ENCODE results near the gene AP4B1.

The AP4B1 gene

DNA sequence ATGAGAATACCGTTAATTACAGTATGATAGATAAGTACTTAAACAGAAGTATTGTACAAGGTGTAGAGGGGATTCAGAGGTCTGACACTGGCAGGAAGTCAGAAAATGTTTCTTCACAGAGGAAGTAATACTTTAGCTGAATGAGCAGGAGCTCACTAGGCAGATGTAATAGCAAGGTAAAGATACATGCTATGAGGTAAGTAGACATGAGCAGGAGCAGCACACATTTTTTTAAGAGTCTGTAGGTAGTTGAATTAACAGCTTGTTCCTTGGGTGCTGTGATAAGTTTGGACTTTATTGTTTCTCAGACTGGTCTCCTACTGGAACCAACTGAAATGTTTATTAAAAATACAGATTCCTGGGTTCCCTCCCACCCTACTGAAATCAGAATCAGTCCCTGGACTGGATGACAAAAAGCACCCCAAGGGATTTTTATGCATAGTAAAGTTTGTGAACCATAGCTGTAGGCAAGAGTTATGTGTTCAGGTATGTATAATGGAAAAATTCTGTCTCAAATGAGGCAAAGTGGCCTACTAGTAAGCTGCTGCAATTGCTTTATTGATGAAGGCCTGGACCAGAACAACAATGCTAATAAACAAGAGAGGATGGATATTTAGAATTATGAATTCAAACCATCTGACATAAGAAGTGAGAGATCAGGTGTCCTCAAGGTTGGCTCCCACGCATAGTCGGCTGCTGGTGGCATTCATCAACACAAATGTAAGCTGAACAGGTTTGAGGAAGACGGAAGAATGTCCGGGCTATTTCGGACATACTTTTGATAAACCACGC lies 902 bp downstream of the AP4B1 start:
- TF ChIP-seq POU2F2 (IDR thresholded peaks at IDR 0.05; ENCODE audit: low read depth, low read length): no peak
- no peak for TF ChIP-seq PAX5 (IDR thresholded peaks at IDR 0.05; ENCODE audit: insufficient read depth, low read length, severe bottlenecking)
- no peak for TF ChIP-seq TAF1 (IDR thresholded peaks at IDR 0.05; ENCODE audit: low read depth, low read length)
- TF ChIP-seq SPI1 (IDR thresholded peaks at IDR 0.05; ENCODE audit: low read depth, low read length): 0 out of 2 replicates have a peak, but pooled peaks have one; percentile 32
- no peak for TF ChIP-seq POLR2AphosphoS5 (IDR thresholded peaks at IDR 0.05; ENCODE audit: low read depth, low read length)
- FAIRE-seq (no peak), DNase-seq (ENCODE audit: insufficient read length, low spot score) (no peak)

DNA sequence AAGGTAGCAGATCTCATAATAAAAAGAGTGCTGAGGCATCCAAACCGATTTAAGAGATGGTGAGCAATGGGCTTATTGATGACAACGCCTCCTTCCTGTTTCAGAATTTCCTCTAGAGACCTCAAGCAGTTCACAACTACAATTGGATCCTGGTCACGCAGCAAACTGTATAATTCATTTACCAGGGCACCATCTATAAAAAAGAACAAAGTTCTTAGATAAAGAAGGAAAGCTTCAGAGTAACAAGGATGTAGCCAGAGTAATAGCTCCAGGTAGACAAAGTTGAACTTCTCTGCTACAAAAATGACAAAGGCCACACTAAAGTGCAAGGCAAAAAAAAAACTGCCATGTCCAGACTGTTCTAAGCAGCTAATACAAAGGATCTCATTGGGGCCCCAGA lies 3.4 kb downstream of the AP4B1 start:
- no peak for FAIRE-seq

DNA sequence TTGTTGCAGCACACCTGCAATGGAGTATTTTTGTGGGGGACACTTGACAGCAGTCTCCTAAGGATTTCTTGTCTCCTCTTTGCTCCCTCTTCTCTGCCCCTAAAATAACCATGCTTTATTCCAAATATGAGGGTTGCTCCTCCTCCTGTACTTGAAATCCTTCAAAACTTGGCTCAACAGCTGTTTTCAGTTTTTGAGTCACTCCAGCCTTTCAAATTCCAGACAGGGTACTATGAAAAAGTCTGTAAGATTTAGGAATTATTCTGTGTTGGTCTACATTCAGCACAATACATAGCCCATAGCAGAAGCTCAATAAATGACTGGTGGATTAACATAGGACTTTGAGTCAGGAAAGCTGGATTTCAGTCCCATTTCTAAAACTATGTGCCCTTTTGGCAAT lies 5.5 kb downstream of the AP4B1 start:
- no peak for DNase-seq (ENCODE audit: insufficient read length, low spot score)
- no peak for FAIRE-seq
- TF ChIP-seq SPI1 (IDR thresholded peaks at IDR 0.05; ENCODE audit: low read depth, low read length) (no peak), POLR2AphosphoS5 (IDR thresholded peaks at IDR 0.05; ENCODE audit: low read depth, low read length) (no peak), POLR2A (IDR thresholded peaks at IDR 0.05; ENCODE audit: low read depth, low read length) (no peak), POU2F2 (IDR thresholded peaks at IDR 0.05; ENCODE audit: low read depth, low read length) (no peak), TAF1 (IDR thresholded peaks at IDR 0.05; ENCODE audit: low read depth, low read length) (no peak), PAX5 (IDR thresholded peaks at IDR 0.05; ENCODE audit: insufficient read depth, low read length, severe bottlenecking) (no peak)

More for the DNA sequence above, 3.4 kb downstream of the AP4B1 start:
- TF ChIP-seq TAF1 (IDR thresholded peaks at IDR 0.05; ENCODE audit: low read depth, low read length) (no peak), POU2F2 (IDR thresholded peaks at IDR 0.05; ENCODE audit: low read depth, low read length) (no peak), PAX5 (IDR thresholded peaks at IDR 0.05; ENCODE audit: insufficient read depth, low read length, severe bottlenecking) (no peak), POLR2A (IDR thresholded peaks at IDR 0.05; ENCODE audit: low read depth, low read length) (no peak), SPI1 (IDR thresholded peaks at IDR 0.05; ENCODE audit: low read depth, low read length) (no peak)
- no peak for DNase-seq (ENCODE audit: insufficient read length, low spot score)

DNA sequence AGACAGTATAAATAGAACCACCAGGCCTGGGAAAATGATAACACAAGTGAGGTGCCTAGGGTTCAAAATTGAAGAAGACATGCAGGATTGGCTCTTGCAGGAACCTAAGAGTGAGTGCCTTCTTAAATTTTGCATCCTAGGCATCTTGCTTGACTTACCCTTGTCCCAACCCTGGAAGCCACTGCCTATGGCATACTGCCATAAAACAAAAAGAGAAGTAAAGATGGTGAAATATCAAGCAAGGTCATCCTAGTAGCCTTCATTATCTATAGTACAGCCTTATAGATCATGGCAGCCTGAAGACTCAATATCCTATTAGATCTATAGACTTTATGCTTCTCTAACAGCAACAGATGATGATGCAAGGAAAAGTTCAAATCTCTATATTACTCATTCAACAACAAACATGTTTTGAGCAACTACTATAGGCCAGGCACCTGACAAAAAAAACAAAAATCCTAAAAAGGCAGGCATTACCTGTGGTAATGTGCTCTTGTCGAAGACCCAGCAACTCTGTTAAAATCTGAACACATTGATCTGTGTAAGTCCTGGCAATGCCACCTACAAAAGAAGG lies 6.3 kb downstream of the AP4B1 start:
- no peak for DNase-seq (ENCODE audit: insufficient read length, low spot score)
- no peak for FAIRE-seq
- no peak for TF ChIP-seq TAF1 (IDR thresholded peaks at IDR 0.05; ENCODE audit: low read depth, low read length)
- TF ChIP-seq POU2F2 (IDR thresholded peaks at IDR 0.05; ENCODE audit: low read depth, low read length): no peak
- no peak for TF ChIP-seq SPI1 (IDR thresholded peaks at IDR 0.05; ENCODE audit: low read depth, low read length)
- no peak for TF ChIP-seq PAX5 (IDR thresholded peaks at IDR 0.05; ENCODE audit: insufficient read depth, low read length, severe bottlenecking)
- no peak for TF ChIP-seq POLR2A (IDR thresholded peaks at IDR 0.05; ENCODE audit: low read depth, low read length)
- no peak for TF ChIP-seq POLR2AphosphoS5 (IDR thresholded peaks at IDR 0.05; ENCODE audit: low read depth, low read length)

DNA sequence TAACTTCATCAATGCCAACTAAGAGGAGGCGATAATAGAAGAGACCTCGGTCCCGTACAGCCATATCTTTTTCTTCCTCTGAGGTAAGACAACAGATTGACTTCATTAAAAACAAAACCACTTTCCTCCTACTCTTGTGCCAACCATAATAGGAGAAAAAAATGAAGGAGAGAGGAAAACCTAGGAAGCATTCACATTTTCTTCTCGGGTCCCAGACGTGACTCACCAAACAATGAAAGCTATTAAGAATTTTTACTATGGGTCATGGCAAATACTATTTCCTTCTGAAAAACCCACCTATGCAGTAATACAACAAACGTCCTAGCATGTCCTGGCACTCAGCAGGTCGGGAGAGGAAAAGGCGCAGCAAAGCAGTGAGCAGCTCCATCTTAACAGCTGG lies 8.6 kb downstream of the AP4B1 start:
- no peak for DNase-seq (ENCODE audit: insufficient read length, low spot score)
- TF ChIP-seq POU2F2 (IDR thresholded peaks at IDR 0.05; ENCODE audit: low read depth, low read length): no peak
- TF ChIP-seq SPI1 (IDR thresholded peaks at IDR 0.05; ENCODE audit: low read depth, low read length): no peak
- TF ChIP-seq POLR2A (IDR thresholded peaks at IDR 0.05; ENCODE audit: low read depth, low read length): no peak
- no peak for TF ChIP-seq POLR2AphosphoS5 (IDR thresholded peaks at IDR 0.05; ENCODE audit: low read depth, low read length)
- no peak for TF ChIP-seq PAX5 (IDR thresholded peaks at IDR 0.05; ENCODE audit: insufficient read depth, low read length, severe bottlenecking)
- TF ChIP-seq TAF1 (IDR thresholded peaks at IDR 0.05; ENCODE audit: low read depth, low read length): no peak
- no peak for FAIRE-seq

DNA sequence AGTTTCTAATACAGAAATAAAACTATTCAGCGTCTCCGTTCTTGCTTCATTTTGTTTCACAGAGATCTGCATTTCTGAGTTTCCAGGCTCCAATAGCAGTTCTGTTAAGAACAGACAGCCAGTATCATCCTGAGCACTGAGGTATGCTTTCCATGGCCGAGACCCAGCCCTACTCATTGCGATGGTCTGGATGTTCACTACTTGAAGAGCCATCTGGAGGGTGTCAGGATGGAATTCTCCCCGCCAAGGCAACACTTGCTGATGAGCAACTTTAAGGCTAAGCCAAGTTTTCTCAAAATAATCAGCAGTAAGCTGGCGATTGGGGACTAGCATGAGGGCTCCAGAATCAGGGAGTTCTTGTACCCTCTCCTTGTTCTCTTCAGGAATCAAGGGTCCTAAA lies 9.5 kb downstream of the AP4B1 start:
- DNase-seq (ENCODE audit: insufficient read length, low spot score): no peak
- TF ChIP-seq POLR2AphosphoS5 (IDR thresholded peaks at IDR 0.05; ENCODE audit: low read depth, low read length) (no peak), TAF1 (IDR thresholded peaks at IDR 0.05; ENCODE audit: low read depth, low read length) (no peak), PAX5 (IDR thresholded peaks at IDR 0.05; ENCODE audit: insufficient read depth, low read length, severe bottlenecking) (no peak), SPI1 (IDR thresholded peaks at IDR 0.05; ENCODE audit: low read depth, low read length) (no peak), POU2F2 (IDR thresholded peaks at IDR 0.05; ENCODE audit: low read depth, low read length) (no peak), POLR2A (IDR thresholded peaks at IDR 0.05; ENCODE audit: low read depth, low read length) (no peak)
- no peak for FAIRE-seq

DNA sequence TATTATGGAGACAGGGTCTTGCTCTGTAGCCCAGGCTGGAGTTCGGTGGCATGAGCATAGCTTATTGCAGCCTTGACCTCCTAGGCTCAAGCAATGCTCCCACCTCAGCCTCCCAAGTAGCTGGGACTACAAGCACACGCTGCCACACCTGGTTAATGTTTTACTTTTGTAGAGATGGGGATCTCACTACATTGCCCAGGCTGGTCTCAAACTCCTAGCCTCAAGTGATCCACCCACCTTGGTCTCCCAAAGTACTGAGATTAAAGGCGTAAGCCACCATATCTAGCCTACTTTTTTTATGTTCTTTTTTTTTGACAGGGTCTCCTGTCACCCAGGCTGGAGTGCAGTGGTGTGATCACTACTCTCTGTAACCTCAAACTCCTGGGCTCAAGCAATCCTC lies 11.3 kb downstream of the AP4B1 start:
- no peak for FAIRE-seq
- DNase-seq (ENCODE audit: insufficient read length, low spot score): no peak
- TF ChIP-seq SPI1 (IDR thresholded peaks at IDR 0.05; ENCODE audit: low read depth, low read length) (no peak), POLR2A (IDR thresholded peaks at IDR 0.05; ENCODE audit: low read depth, low read length) (no peak), POLR2AphosphoS5 (IDR thresholded peaks at IDR 0.05; ENCODE audit: low read depth, low read length) (no peak), TAF1 (IDR thresholded peaks at IDR 0.05; ENCODE audit: low read depth, low read length) (no peak), PAX5 (IDR thresholded peaks at IDR 0.05; ENCODE audit: insufficient read depth, low read length, severe bottlenecking) (no peak), POU2F2 (IDR thresholded peaks at IDR 0.05; ENCODE audit: low read depth, low read length) (no peak)

DNA sequence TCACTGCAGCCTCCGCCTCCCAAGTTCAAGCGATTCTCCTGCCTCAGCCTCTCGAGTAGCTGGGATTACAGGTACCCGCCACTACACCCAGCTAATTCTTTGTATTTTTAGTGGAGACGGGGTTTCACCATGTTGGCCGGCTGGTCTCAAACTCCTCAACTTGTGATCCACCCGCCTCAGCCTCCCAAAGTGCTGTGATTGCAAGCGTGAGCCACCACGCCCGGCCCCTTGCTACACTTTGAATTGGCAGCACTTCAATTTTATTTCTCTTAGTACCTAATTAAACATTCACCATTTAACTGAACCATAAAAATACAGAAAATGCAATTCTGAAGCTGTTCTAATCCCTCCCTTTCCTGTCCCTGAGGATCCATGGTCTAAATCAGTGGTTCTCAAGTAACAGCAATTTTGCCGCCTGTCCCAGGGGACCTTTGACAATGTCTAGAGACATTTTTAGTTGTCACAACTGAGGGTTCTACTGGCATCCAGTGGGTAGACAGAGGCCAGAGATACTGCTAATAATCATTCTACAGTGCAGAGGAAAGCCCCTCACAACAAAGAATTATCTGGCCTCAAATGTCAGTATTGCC lies 12.9 kb downstream of the AP4B1 start:
- no peak for FAIRE-seq
- TF ChIP-seq POLR2AphosphoS5 (IDR thresholded peaks at IDR 0.05; ENCODE audit: low read depth, low read length): no peak
- TF ChIP-seq TAF1 (IDR thresholded peaks at IDR 0.05; ENCODE audit: low read depth, low read length): no peak
- no peak for TF ChIP-seq PAX5 (IDR thresholded peaks at IDR 0.05; ENCODE audit: insufficient read depth, low read length, severe bottlenecking)
- no peak for TF ChIP-seq POU2F2 (IDR thresholded peaks at IDR 0.05; ENCODE audit: low read depth, low read length)
- TF ChIP-seq SPI1 (IDR thresholded peaks at IDR 0.05; ENCODE audit: low read depth, low read length): no peak
- no peak for TF ChIP-seq POLR2A (IDR thresholded peaks at IDR 0.05; ENCODE audit: low read depth, low read length)
- DNase-seq (ENCODE audit: insufficient read length, low spot score): no peak

DNA sequence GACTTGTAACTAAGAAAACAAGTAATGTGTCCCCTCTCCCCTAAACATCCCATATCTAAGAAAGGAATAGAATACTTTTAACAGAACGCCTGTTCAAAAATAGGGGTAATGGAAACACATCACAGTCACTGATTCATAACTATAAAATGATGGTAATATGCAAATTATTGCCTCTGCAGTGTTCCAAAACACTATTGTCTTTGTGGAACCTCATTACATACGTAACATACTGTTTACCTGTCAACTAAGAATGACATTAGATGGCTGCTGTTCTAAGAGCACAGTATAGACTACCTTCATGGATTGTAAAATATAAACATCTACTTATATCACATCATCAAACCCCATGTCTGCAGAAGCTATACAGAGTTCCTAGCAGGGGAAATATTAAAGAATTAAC lies 13.8 kb downstream of the AP4B1 start:
- no peak for FAIRE-seq
- TF ChIP-seq POLR2A (IDR thresholded peaks at IDR 0.05; ENCODE audit: low read depth, low read length): no peak
- DNase-seq (ENCODE audit: insufficient read length, low spot score): no peak
